OCI-LY3 (cell line): ENCODE data around the gene MAP3K2.

Source experiments
- H2AFZ ChIP-seq: fragments of 200-600, 300-600 bp; shearing (Covaris generic); 2 replicates; pipeline ENCODE4 v1.6.0; 2014; ENCODE audit warnings: antibody characterized with exemption, low read depth, low read length
- H3K27ac ChIP-seq: fragments of 200-600, 300-600 bp; sonication (generic); 2 replicates; pipeline ENCODE4 v1.5.1; 2014; ENCODE audit warnings: mild to moderate bottlenecking, low read length, moderate library complexity, mixed read lengths
- H3K27me3 ChIP-seq: fragments of 200-600, 300-600 bp; sonication (generic); 2 replicates; pipeline ENCODE4 v1.6.1; 2014; ENCODE audit warnings: low read depth, low read length, mixed read lengths
- H3K36me3 ChIP-seq: fragments of 200-600, 300-600 bp; sonication (generic); replicated peaks from 2 replicates; pipeline ENCODE3; 2014; ENCODE audit warnings: low read depth, low read length, mixed read lengths
- H3K4me1 ChIP-seq: fragments of 300-600, 200-600 bp; sonication (generic); 2 replicates; pipeline ENCODE4 v1.6.1; 2014; ENCODE audit warnings: low read length, mixed read lengths
- H3K4me2 ChIP-seq: fragments of 200-600, 300-600 bp; sonication (generic); 2 replicates; pipeline ENCODE4 v1.6.1; 2014; ENCODE audit warnings: low read length, mixed read lengths
- H3K4me3 ChIP-seq: fragments of 300-600, 200-600 bp; sonication (generic); 2 replicates; pipeline ENCODE4 v1.5.1; 2014; ENCODE audit warnings: antibody characterized with exemption, mild to moderate bottlenecking, low read length, moderate library complexity
- H3K79me2 ChIP-seq: fragments of 300-600, 200-600 bp; shearing (Covaris generic); 2 replicates; pipeline ENCODE4 v1.6.1; 2014; ENCODE audit warnings: mild to moderate bottlenecking, low read length, mixed read lengths
- H3K9ac ChIP-seq: fragments of 300-600, 200-600 bp; shearing (Covaris generic); 2 replicates; pipeline ENCODE4 v1.6.0; 2014; ENCODE audit warnings: mild to moderate bottlenecking, low read length, moderate library complexity
- H3K9me3 ChIP-seq: fragments of 200-600, 300-600 bp; shearing (Covaris generic); 2 replicates; pipeline ENCODE4 v1.6.1; 2014; ENCODE audit warnings: low read length, mixed read lengths; ENCODE audit not compliant: insufficient read depth
- H4K20me1 ChIP-seq: fragments of 200-600, 300-600 bp; sonication (generic); 2 replicates; pipeline ENCODE4 v1.6.1; 2016; ENCODE audit warnings: low read length, mixed read lengths; ENCODE audit not compliant: insufficient read depth
- EZH2phosphoT487 ChIP-seq: fragments of 200-600 bp; shearing (Covaris generic); IDR thresholded peaks from 2 replicates; pipeline ENCODE4 v1.6.1; 2018; ENCODE audit warnings: antibody characterized with exemption, mixed run types, low read depth
- TF ChIP-seq, protein P1 (sequence below): fragments of 200-600, 300-600 bp; sonication (generic); IDR thresholded peaks from 2 replicates; pipeline ENCODE4 v1.5.1; 2014; ENCODE audit warnings: antibody characterized with exemption, low read length, low read depth

Gene MAP3K2

DNA sequence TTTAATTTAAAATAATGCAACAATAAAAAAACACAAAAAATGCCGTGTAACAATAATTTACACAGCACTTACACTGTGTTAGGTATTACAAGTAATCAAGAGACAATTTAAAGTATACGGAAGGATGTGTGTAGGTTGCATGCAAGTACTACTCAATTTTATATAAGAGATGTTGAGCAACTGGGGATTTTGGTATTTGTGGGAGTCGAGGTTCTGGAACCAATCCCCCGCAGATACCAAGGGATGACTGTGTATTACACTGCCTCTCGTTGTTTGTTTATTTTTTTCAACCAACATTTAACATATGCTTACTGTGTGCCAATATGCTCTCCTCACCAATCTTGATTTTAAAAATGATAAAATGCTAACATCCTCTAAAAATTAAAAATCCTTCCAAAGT, 24.8 kb downstream of the MAP3K2 start:
- Histone ChIP-seq H3K27me3 (no peaks in the 10 kb centered on the region), H3K9me3 (no peaks in the 10 kb centered on the region), H3K79me2 (peaks cover 87% of the 10 kb centered on the region), H3K4me2 (no peak overlapping the region), H3K27ac (no peak overlapping the region), H3K4me1 (peaks cover 5% of the 10 kb centered on the region), H3K9ac (no peak overlapping the region), H3K4me3 (no peak overlapping the region), H2AFZ (no peak overlapping the region), H3K36me3 (no peaks in the 10 kb centered on the region), H4K20me1 (peaks cover 84% of the 10 kb centered on the region)
- TF ChIP-seq, protein P1, sequence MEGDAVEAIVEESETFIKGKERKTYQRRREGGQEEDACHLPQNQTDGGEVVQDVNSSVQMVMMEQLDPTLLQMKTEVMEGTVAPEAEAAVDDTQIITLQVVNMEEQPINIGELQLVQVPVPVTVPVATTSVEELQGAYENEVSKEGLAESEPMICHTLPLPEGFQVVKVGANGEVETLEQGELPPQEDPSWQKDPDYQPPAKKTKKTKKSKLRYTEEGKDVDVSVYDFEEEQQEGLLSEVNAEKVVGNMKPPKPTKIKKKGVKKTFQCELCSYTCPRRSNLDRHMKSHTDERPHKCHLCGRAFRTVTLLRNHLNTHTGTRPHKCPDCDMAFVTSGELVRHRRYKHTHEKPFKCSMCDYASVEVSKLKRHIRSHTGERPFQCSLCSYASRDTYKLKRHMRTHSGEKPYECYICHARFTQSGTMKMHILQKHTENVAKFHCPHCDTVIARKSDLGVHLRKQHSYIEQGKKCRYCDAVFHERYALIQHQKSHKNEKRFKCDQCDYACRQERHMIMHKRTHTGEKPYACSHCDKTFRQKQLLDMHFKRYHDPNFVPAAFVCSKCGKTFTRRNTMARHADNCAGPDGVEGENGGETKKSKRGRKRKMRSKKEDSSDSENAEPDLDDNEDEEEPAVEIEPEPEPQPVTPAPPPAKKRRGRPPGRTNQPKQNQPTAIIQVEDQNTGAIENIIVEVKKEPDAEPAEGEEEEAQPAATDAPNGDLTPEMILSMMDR = no peak
- TF ChIP-seq EZH2phosphoT487 = no peak

DNA sequence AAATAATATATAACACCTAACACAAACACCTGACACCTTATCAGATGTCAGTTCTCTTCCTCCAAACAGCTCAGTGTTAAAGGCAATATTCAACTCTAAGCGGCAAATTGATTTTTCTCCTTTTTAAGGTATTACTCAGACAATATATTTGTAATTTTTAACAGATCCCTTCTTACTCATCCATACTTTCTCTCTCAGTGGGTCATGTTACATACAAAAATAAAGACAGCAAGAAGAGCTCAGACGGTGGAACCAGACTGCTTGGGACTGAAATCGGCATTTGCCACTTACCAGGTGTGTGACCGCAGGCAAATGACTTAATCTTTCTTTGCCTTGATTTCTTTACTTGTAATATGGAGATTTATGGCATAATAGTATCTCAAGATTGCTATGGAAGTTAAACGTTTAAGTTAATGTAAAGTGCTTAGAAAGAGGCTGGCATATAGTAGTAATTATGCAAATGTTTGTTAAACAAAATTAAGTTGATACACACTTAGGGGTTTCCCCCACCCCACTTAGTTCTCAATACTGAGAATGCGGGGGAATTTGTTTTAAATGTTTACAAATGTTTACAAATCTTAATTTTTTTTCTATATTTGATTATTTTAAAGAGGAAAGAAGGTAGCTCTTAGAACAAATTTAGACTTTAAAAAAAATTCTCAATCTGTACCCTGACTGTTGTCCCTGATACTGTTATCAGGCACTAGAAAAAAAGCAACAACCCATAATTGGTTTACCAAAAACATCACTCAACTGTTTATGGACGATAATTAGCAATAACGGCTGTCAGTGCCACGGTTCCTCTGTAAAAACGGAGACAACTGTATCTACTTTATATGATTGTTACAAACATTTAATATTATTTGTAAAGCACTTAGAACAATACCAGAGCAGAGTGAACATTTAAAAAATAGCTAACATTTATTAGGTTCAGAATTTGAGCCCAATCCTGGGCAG, 25.6 kb downstream of the MAP3K2 start:
- Histone ChIP-seq H3K27me3 (no peaks in the 10 kb centered on the region), H3K36me3 (no peaks in the 10 kb centered on the region), H3K9me3 (no peaks in the 10 kb centered on the region), H3K27ac (no peak overlapping the region), H2AFZ (no peak overlapping the region), H3K79me2 (peaks cover 87% of the 10 kb centered on the region), H3K9ac (no peak overlapping the region), H4K20me1 (peaks cover 84% of the 10 kb centered on the region), H3K4me2 (peak overlapping the region; percentile 7; the same call in 1 of the 2 replicates), H3K4me3 (no peak overlapping the region), H3K4me1 (peaks cover 5% of the 10 kb centered on the region)
- no peak for TF ChIP-seq EZH2phosphoT487
- TF ChIP-seq, protein P1 = no peak

GRCh38 chr2:127360242-127360641, 27.5 kb downstream of the MAP3K2 start:
- H3K79me2 ChIP-seq = peaks cover 86% of the 10 kb centered on the region
- no peak for TF ChIP-seq EZH2phosphoT487
- TF ChIP-seq, protein P1 = no peak
- no peaks in the 10 kb centered on the region for H3K9me3 ChIP-seq

DNA sequence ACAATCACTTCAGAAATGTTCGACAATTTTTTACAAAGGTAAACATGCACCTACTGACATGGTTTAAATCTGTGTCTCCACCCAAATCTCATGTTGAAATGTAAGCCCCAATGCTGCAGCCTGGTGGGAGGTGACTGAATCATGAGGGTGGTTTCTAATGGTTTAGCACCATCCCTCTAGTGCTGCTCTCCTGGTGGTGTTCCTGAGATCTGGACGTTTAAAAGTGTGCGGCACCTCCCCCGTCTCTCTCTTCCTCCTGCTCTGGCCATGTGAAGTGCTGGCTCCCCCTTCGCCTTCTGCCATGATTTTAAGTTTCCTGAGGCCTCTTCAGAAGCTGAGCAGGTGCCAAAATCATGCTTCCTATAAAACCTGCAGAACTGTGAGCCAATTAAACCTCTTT, 28.3 kb downstream of the MAP3K2 start:
- Histone ChIP-seq H3K4me1 (peaks cover 5% of the 10 kb centered on the region), H3K27me3 (no peaks in the 10 kb centered on the region), H3K9me3 (no peaks in the 10 kb centered on the region), H2AFZ (no peak overlapping the region), H3K4me2 (no peak overlapping the region), H3K36me3 (no peaks in the 10 kb centered on the region), H3K9ac (no peak overlapping the region), H3K79me2 (peaks cover 89% of the 10 kb centered on the region), H3K4me3 (no peak overlapping the region), H3K27ac (no peak overlapping the region), H4K20me1 (peaks cover 88% of the 10 kb centered on the region)
- no peak for TF ChIP-seq EZH2phosphoT487
- TF ChIP-seq, protein P1 = no peak

More at GRCh38 chr2:127360242-127360641, 27.5 kb downstream of the MAP3K2 start:
- H3K9ac ChIP-seq = no peak overlapping the region
- H3K4me1 ChIP-seq = peaks cover 5% of the 10 kb centered on the region
- H3K27ac ChIP-seq = no peak overlapping the region
- H4K20me1 ChIP-seq = peaks cover 86% of the 10 kb centered on the region
- H3K36me3 ChIP-seq = no peaks in the 10 kb centered on the region
- no peak overlapping the region for H3K4me3 ChIP-seq
- H3K4me2 ChIP-seq = no peak overlapping the region
- no peaks in the 10 kb centered on the region for H3K27me3 ChIP-seq
- H2AFZ ChIP-seq = no peak overlapping the region
